ENCODE data around the gene GPBP1. TPM values are rescaled to one million over a fixed set of nuclear protein-coding genes. Genes with fewer than 3 reads are reported as not detected.

GPBP1 gene
- total and polyA plus RNA-seq, 9 of the 15 experiments (the other 6 are each of a cell fraction or from before 2014, with no cell fraction given) = 31.0 to 109 (median 68.4) TPM

DNA sequence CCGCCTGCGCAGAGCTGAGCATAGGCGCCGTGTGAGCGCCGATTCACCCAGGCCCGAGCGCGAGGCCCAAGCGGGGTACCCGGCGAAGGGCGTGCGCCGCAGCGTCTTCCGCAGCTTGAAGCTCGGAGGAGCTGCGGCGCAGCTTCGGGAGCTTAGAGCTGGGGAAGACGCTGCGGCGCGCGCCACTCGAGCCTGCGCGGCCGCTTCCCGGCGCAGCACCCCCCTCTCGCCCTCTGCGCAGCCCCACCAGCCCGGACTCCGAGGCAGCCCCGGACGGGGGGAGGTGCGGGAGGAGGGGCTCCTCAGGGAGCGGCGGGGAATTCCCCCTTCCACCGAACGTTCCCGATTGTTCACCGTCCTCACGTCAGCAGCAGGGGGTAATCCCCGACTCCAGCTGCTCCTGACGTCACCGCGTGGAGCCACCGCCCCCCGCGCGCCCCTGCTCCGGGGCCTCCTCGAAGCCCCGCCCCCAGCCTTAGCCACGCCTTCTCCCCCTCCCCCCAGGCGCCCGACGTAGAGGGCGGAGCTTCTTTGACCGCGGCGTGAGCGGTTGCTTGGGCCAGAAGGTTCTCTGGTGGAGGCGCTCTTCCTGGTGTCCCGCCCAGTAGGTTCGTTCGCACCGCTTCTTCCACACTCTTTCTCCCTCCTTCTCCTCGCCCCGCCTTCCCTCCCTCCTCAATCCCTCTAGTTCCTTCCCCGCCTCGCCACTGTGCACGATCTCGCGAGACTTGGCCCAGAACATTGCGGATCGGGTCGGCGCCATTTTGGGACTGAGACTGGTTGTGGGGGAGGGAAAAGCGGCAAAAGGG lies at the start of gene GPBP1 (continued):
- TF ChIP-seq, protein P1, sequence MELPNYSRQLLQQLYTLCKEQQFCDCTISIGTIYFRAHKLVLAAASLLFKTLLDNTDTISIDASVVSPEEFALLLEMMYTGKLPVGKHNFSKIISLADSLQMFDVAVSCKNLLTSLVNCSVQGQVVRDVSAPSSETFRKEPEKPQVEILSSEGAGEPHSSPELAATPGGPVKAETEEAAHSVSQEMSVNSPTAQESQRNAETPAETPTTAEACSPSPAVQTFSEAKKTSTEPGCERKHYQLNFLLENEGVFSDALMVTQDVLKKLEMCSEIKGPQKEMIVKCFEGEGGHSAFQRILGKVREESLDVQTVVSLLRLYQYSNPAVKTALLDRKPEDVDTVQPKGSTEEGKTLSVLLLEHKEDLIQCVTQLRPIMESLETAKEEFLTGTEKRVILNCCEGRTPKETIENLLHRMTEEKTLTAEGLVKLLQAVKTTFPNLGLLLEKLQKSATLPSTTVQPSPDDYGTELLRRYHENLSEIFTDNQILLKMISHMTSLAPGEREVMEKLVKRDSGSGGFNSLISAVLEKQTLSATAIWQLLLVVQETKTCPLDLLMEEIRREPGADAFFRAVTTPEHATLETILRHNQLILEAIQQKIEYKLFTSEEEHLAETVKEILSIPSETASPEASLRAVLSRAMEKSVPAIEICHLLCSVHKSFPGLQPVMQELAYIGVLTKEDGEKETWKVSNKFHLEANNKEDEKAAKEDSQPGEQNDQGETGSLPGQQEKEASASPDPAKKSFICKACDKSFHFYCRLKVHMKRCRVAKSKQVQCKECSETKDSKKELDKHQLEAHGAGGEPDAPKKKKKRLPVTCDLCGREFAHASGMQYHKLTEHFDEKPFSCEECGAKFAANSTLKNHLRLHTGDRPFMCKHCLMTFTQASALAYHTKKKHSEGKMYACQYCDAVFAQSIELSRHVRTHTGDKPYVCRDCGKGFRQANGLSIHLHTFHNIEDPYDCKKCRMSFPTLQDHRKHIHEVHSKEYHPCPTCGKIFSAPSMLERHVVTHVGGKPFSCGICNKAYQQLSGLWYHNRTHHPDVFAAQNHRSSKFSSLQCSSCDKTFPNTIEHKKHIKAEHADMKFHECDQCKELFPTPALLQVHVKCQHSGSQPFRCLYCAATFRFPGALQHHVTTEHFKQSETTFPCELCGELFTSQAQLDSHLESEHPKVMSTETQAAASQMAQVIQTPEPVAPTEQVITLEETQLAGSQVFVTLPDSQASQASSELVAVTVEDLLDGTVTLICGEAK (IDR thresholded peaks at IDR 0.05) = peak; percentile 47; the same call in 1 of the 2 replicates
- TF ChIP-seq, protein P1 (CRISPR knock-in tag; IDR thresholded peaks at IDR 0.05) = no peak
- TF ChIP-seq THRAP3 (IDR thresholded peaks at IDR 0.05; ENCODE audit: borderline replicate concordance) = no peak
- TF ChIP-seq ATF2 (CRISPR knock-in tag; IDR thresholded peaks at IDR 0.05) = peak; percentile 73; the same call in 1 of the 2 replicates
- TF ChIP-seq MEIS2 (IDR thresholded peaks at IDR 0.05; ENCODE audit: partially characterized antibody) = peak; percentile 69
- peak in 1 of 2 experiments; percentile 90; a peak in 2 of 4 replicates for TF ChIP-seq HDAC1 (IDR thresholded peaks at IDR 0.05)
- TF ChIP-seq, protein P2, sequence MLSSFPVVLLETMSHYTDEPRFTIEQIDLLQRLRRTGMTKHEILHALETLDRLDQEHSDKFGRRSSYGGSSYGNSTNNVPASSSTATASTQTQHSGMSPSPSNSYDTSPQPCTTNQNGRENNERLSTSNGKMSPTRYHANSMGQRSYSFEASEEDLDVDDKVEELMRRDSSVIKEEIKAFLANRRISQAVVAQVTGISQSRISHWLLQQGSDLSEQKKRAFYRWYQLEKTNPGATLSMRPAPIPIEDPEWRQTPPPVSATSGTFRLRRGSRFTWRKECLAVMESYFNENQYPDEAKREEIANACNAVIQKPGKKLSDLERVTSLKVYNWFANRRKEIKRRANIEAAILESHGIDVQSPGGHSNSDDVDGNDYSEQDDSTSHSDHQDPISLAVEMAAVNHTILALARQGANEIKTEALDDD (IDR thresholded peaks at IDR 0.05) = peak; percentile 65; the same call in 1 of the 2 replicates
- TF ChIP-seq, protein P3, sequence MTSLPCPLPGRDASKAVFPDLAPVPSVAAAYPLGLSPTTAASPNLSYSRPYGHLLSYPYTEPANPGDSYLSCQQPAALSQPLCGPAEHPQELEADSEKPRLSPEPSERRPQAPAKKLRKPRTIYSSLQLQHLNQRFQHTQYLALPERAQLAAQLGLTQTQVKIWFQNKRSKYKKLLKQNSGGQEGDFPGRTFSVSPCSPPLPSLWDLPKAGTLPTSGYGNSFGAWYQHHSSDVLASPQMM (CRISPR knock-in tag; IDR thresholded peaks at IDR 0.05) = no peak
- TF ChIP-seq ZNF12 (CRISPR knock-in tag; IDR thresholded peaks at IDR 0.05) = no peak
- TF ChIP-seq, protein P4, sequence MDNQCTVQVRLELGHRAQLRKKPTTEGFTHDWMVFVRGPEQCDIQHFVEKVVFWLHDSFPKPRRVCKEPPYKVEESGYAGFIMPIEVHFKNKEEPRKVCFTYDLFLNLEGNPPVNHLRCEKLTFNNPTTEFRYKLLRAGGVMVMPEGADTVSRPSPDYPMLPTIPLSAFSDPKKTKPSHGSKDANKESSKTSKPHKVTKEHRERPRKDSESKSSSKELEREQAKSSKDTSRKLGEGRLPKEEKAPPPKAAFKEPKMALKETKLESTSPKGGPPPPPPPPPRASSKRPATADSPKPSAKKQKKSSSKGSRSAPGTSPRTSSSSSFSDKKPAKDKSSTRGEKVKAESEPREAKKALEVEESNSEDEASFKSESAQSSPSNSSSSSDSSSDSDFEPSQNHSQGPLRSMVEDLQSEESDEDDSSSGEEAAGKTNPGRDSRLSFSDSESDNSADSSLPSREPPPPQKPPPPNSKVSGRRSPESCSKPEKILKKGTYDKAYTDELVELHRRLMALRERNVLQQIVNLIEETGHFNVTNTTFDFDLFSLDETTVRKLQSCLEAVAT (IDR thresholded peaks at IDR 0.05) = peak in 1 of 2 experiments; percentile 83; a peak in 2 of 4 replicates
- 0 out of 2 replicates have a peak, but pooled peaks have one; percentile 56 for TF ChIP-seq ZBTB2 (IDR thresholded peaks at IDR 0.05)
